K562 (cell line): ENCODE data around the gene BTG2. TPM values are rescaled to one million over a fixed set of nuclear protein-coding genes. Genes with fewer than 3 reads are reported as not detected.

Experiments
- ARID2 ChIP-seq: fragments of 450-650 bp; IDR thresholded peaks from 2 replicates; pipeline ENCODE4 v1.6.1; 2017; ENCODE audit warnings: antibody characterized with exemption, mild to moderate bottlenecking
- DEAF1 ChIP-seq: fragments of 450-650 bp; formaldehyde crosslinking; IDR thresholded peaks from 2 replicates; pipeline ENCODE4 v1.4.0; 2020; ENCODE audit warnings: mild to moderate bottlenecking, moderate library complexity
- EGR1 ChIP-seq: fragments of 450-650 bp; conservative IDR thresholded peaks from 2 replicates; pipeline ENCODE4 v1.6.1; 2017; ENCODE audit warnings: mild to moderate bottlenecking
- GTF2B ChIP-seq: IDR thresholded peaks from 2 replicates; pipeline ENCODE4 v1.6.1; 2011; ENCODE audit not compliant: insufficient read length; ENCODE audit errors: extremely low read depth
- HEY1 ChIP-seq: fragments of 250-450 bp; sonication (Bioruptor Pico); IDR thresholded peaks from 2 replicates; pipeline ENCODE4 v1.5.0; 2020; ENCODE audit warnings: mild to moderate bottlenecking, moderate library complexity, borderline replicate concordance
- MGA ChIP-seq: fragments of 450-650 bp; IDR thresholded peaks from 2 replicates; pipeline ENCODE4 v1.6.1; 2016; ENCODE audit warnings: mild to moderate bottlenecking, moderate library complexity
- TAF9B ChIP-seq: fragments of 450-650 bp; IDR thresholded peaks from 2 replicates; pipeline ENCODE4 v1.6.1; 2018; ENCODE audit warnings: mild to moderate bottlenecking; ENCODE audit not compliant: partially characterized antibody
- UBTF ChIP-seq, 2 experiments: IDR thresholded peaks; 2 replicates each; pipeline ENCODE4 v1.6.1; 2012; ENCODE audit warnings: improper control_type of control experiment in 2 of 2, low read depth in 2 of 2, low read length in 2 of 2, borderline replicate concordance in 1 of 2
- ZC3H8 ChIP-seq: fragments of 450-650 bp; IDR thresholded peaks from 2 replicates; pipeline ENCODE4 v1.6.1; 2017
- ZSCAN29 ChIP-seq: fragments of 450-650 bp; IDR thresholded peaks from 2 replicates; pipeline ENCODE4 v1.6.1; 2017
- polyA plus RNA-seq, 8 experiments: library from polyadenylated mRNA; depleted of rRNA in 4 of 8; stranded (reverse) in 5 of 8; unstranded in 3 of 8; fragments of >200 nt; fragmentation: Nextera tagmentation in 2 of 8; fragmentation: Illumina TruSeq in 1 of 8; extraction: Ambion mirVana in 2 of 8; extraction: Trizol in 1 of 8; gene quantifications; 2 replicates each; pipeline versions ENCODE4 v1.2.1 to v1.2.3, GENCODE V29; 2011 to 2014; ENCODE audit warnings: inconsistent platforms in 1 of 8, missing spikeins in 1 of 8
- total RNA-seq, 7 experiments: library from RNA; depleted of rRNA in 6 of 7; stranded (reverse); fragments of >200 nt in 6 of 7; fragmentation: Illumina TruSeq in 2 of 7; extraction: Trizol in 2 of 7; gene quantifications; 2 replicates each; pipeline versions ENCODE4 v1.2.1 to v1.2.3, GENCODE V29; 2011 to 2021; ENCODE audit warnings: low replicate concordance in 1 of 7

The BTG2 gene
- total and polyA plus RNA-seq, 9 of the 15 experiments (the other 6 are each of a cell fraction or from before 2014, with no cell fraction given) = 2.3 to 41.9 (median 8.7) TPM

- TF ChIP-seq MGA (peak; percentile 83; the same call in 1 of the 2 replicates), UBTF (IDR thresholded peaks at IDR 0.05; ENCODE audit: borderline replicate concordance in 1 of 2, low read depth in 2 of 2, low read length in 2 of 2) (no peak; a peak in 2 of 4 replicates), TAF9B (peak; percentile 99), ZC3H8 (no peak), ZSCAN29 (peak; percentile 61; the same call in 1 of the 2 replicates), ARID2 (0 out of 2 replicates have a peak, but pooled peaks have one; percentile 13), GTF2B (no peak), HEY1 (CRISPR knock-in tag) (no peak; the same call in 1 of the 2 replicates), DEAF1 (no peak), EGR1 (peak; percentile 82)
Measured at GRCh38 chr1:203306089-203306964, 1.0 kb downstream of the BTG2 start (continued).
